ENCODE data around the gene PMM1.

The PMM1 gene

GRCh38 chr22:41544671-41545476 lies 44.8 kb downstream of the PMM1 start:
- Histone ChIP-seq H3F3A (ENCODE audit: insufficient read depth) (peaks cover 8% of the 10 kb centered on the region; the same call in 1 of the 2 replicates), H4K20me1 (ENCODE audit: low read depth, low read length) (no peaks in the 10 kb centered on the region), H3K36me3 (ENCODE audit: low read length) (no peaks in the 10 kb centered on the region), H3K4me3 (ENCODE audit: insufficient read depth, low read length, poor library complexity, severe bottlenecking) (peak overlapping the region; percentile 55), H3K27me3 (ENCODE audit: low read length) (no peaks in the 10 kb centered on the region), H3K9me3 (ENCODE audit: insufficient read depth, low read length) (no peaks in the 10 kb centered on the region), H3K79me2 (ENCODE audit: insufficient read depth, low read length) (peaks cover 44% of the 10 kb centered on the region), H3K4me2 (ENCODE audit: low read depth, low read length, poor library complexity, severe bottlenecking) (peak overlapping the region; percentile 64), H3K9me2 (replicated peaks; ENCODE audit: insufficient read depth, low read length) (no peaks in the 10 kb centered on the region), H2AFZ (ENCODE audit: low read depth, low read length, severe bottlenecking) (peak overlapping the region; percentile 43), H3K9ac (ENCODE audit: low read length) (peak overlapping the region; percentile 84), H3K27ac (ENCODE audit: low read depth, low read length) (no peak overlapping the region)
- TF ChIP-seq EZH2phosphoT487 (conservative IDR thresholded peaks at IDR 0.05; ENCODE audit: low read length) (no peak), CTCF (IDR thresholded peaks at IDR 0.05; ENCODE audit: insufficient read depth, low read length, poor library complexity, severe bottlenecking) (no peak)

- H3K79me2 ChIP-seq (ENCODE audit: insufficient read depth, low read length), result peaks cover 52% of the 10 kb centered on the region
- H3F3A ChIP-seq (ENCODE audit: insufficient read depth), result peaks cover 8% of the 10 kb centered on the region; the same call in 1 of the 2 replicates
- peak within 1 kb of the TSS; percentile 90 for H3K4me3 ChIP-seq (ENCODE audit: insufficient read depth, low read length, poor library complexity, severe bottlenecking)
- H3K36me3 ChIP-seq (ENCODE audit: low read length), result no peaks in the 10 kb centered on the region
- peak within 1 kb of the TSS; percentile 39 for H3K27ac ChIP-seq (ENCODE audit: low read depth, low read length)
- peak within 1 kb of the TSS; percentile 43 for H2AFZ ChIP-seq (ENCODE audit: low read depth, low read length, severe bottlenecking)
- TF ChIP-seq EZH2phosphoT487 (conservative IDR thresholded peaks at IDR 0.05; ENCODE audit: low read length) (no peak), CTCF (IDR thresholded peaks at IDR 0.05; ENCODE audit: insufficient read depth, low read length, poor library complexity, severe bottlenecking) (peak; percentile 59)
- peak within 1 kb of the TSS; percentile 84 for H3K9ac ChIP-seq (ENCODE audit: low read length)
- no peaks in the 10 kb centered on the region for H3K9me2 ChIP-seq (replicated peaks; ENCODE audit: insufficient read depth, low read length)
- H3K27me3 ChIP-seq (ENCODE audit: low read length), result no peaks in the 10 kb centered on the region
- no peaks in the 10 kb centered on the region for H3K9me3 ChIP-seq (ENCODE audit: insufficient read depth, low read length)
- H4K20me1 ChIP-seq (ENCODE audit: low read depth, low read length), result no peaks in the 10 kb centered on the region
- H3K4me2 ChIP-seq (ENCODE audit: low read depth, low read length, poor library complexity, severe bottlenecking), result peak within 1 kb of the TSS; percentile 75
Measured at GRCh38 chr22:41543854-41544670, 45.6 kb downstream of the PMM1 start, which contains the start of gene POLR3H. TSS of gene POLR3H (minus strand) at chr22:41544470. CDS start at chr22:41544101, 369 bp downstream.

GRCh38 chr22:41542224-41542623 lies 47.4 kb downstream of the PMM1 start:
- Histone ChIP-seq H3K9me3 (ENCODE audit: insufficient read depth, low read length) (no peaks in the 10 kb centered on the region), H3K9ac (ENCODE audit: low read length) (peak overlapping the region; percentile 84; the same call in 1 of the 2 replicates), H3K9me2 (replicated peaks; ENCODE audit: insufficient read depth, low read length) (no peaks in the 10 kb centered on the region), H3F3A (ENCODE audit: insufficient read depth) (peaks cover 8% of the 10 kb centered on the region; the same call in 1 of the 2 replicates), H3K4me2 (ENCODE audit: low read depth, low read length, poor library complexity, severe bottlenecking) (peak overlapping the region; percentile 75), H3K4me3 (ENCODE audit: insufficient read depth, low read length, poor library complexity, severe bottlenecking) (peak overlapping the region; percentile 90), H3K27me3 (ENCODE audit: low read length) (no peaks in the 10 kb centered on the region), H4K20me1 (ENCODE audit: low read depth, low read length) (no peaks in the 10 kb centered on the region), H2AFZ (ENCODE audit: low read depth, low read length, severe bottlenecking) (no peak overlapping the region), H3K27ac (ENCODE audit: low read depth, low read length) (no peak overlapping the region), H3K79me2 (ENCODE audit: insufficient read depth, low read length) (peaks cover 56% of the 10 kb centered on the region), H3K36me3 (ENCODE audit: low read length) (0 out of 2 replicates have a peak, but pooled peaks cover 4% of the 10 kb centered on the region)
- TF ChIP-seq CTCF (IDR thresholded peaks at IDR 0.05; ENCODE audit: insufficient read depth, low read length, poor library complexity, severe bottlenecking) (no peak), EZH2phosphoT487 (conservative IDR thresholded peaks at IDR 0.05; ENCODE audit: low read length) (no peak)

Measured in SU-DHL-6 (cell line).